GM12873 (cell line): Measurements from ENCODE around the gene KCNB1.

Experiments used
- CTCF ChIP-seq: IDR thresholded peaks from 2 replicates; pipeline ENCODE4 v1.5.1; 2012; ENCODE audit warnings: low read depth, mild to moderate bottlenecking, moderate library complexity, low read length, control low read depth; ENCODE audit not compliant: insufficient read depth; ENCODE audit errors: missing control alignments

The KCNB1 gene

GRCh38 chr20:49352751-49353150 lies 129.7 kb downstream of the KCNB1 start:
- TF ChIP-seq CTCF, result no peak

GRCh38 chr20:49351775-49352174 lies 130.7 kb downstream of the KCNB1 start:
- TF ChIP-seq CTCF, result no peak

GRCh38 chr20:49349694-49350252 lies 132.7 kb downstream of the KCNB1 start:
- TF ChIP-seq CTCF, result no peak

GRCh38 chr20:49349078-49349477 lies 133.4 kb downstream of the KCNB1 start:
- TF ChIP-seq CTCF, result no peak

- no peak for TF ChIP-seq CTCF
These were observed 133.9 kb downstream of the KCNB1 start for GRCh38 chr20:49348563-49348962.

- no peak for TF ChIP-seq CTCF
These were observed 135.3 kb downstream of the KCNB1 start for GRCh38 chr20:49347156-49347555.

- TF ChIP-seq CTCF, result peak; percentile 15
These were observed 135.8 kb downstream of the KCNB1 start for GRCh38 chr20:49346682-49347081.
